WERI-Rb-1 (cell line): Measurements from ENCODE around the gene SERPINB6.
A peak's percentile ranks its signal among the peaks of the same experiment; 100 is the strongest.
"Not testable (repeated sequence)": the region's sequence is repeated elsewhere in the genome, so short reads cannot be mapped to it uniquely, and the experiment has no call there.

ENCODE experiments used
- DNase-seq: peaks from one replicate; pipeline ENCODE4 v3.0.0-alpha.2; 2020
- H3K27ac ChIP-seq: fragments of 250-450 bp; sonication (Bioruptor Pico); 2 replicates; pipeline ENCODE4 v1.5.1; 2020; ENCODE audit warnings: mild to moderate bottlenecking, moderate library complexity
- H3K27me3 ChIP-seq: fragments of 250-450 bp; sonication (Bioruptor Pico); 2 replicates; pipeline ENCODE4 v1.5.1; 2021; ENCODE audit warnings: mild to moderate bottlenecking, low read depth, moderate library complexity; ENCODE audit not compliant: insufficient read depth, severe bottlenecking
- H3K36me3 ChIP-seq: fragments of 250-450 bp; sonication (Bioruptor Pico); 2 replicates; pipeline ENCODE4 v1.5.1; 2020; ENCODE audit warnings: mild to moderate bottlenecking, moderate library complexity
- H3K4me3 ChIP-seq: 2 replicates; pipeline ENCODE4 v1.5.1; 2011; ENCODE audit warnings: low read depth, mild to moderate bottlenecking, control low read depth, low read length
- H3K9me3 ChIP-seq: fragments of 250-450 bp; sonication (Bioruptor Pico); 2 replicates; pipeline ENCODE4 v1.5.1; 2021; ENCODE audit warnings: mild to moderate bottlenecking, moderate library complexity; ENCODE audit not compliant: severe bottlenecking
- TF ChIP-seq, protein P1 (sequence below): IDR thresholded peaks from 2 replicates; pipeline ENCODE4 v1.5.1; 2011; ENCODE audit warnings: low read depth, mild to moderate bottlenecking, control low read depth, inconsistent platforms, low read length

Gene SERPINB6

GRCh38 chr6:2938004-2938631 lies 33.2 kb downstream of the SERPINB6 start:
- Histone ChIP-seq H3K27ac (no peak overlapping the region), H3K36me3 (no peaks in the 10 kb centered on the region), H3K9me3 (no peaks in the 10 kb centered on the region), H3K4me3 (no peak overlapping the region), H3K27me3 (no peaks in the 10 kb centered on the region)
- TF ChIP-seq, protein P1, sequence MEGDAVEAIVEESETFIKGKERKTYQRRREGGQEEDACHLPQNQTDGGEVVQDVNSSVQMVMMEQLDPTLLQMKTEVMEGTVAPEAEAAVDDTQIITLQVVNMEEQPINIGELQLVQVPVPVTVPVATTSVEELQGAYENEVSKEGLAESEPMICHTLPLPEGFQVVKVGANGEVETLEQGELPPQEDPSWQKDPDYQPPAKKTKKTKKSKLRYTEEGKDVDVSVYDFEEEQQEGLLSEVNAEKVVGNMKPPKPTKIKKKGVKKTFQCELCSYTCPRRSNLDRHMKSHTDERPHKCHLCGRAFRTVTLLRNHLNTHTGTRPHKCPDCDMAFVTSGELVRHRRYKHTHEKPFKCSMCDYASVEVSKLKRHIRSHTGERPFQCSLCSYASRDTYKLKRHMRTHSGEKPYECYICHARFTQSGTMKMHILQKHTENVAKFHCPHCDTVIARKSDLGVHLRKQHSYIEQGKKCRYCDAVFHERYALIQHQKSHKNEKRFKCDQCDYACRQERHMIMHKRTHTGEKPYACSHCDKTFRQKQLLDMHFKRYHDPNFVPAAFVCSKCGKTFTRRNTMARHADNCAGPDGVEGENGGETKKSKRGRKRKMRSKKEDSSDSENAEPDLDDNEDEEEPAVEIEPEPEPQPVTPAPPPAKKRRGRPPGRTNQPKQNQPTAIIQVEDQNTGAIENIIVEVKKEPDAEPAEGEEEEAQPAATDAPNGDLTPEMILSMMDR: no peak
- DNase-seq: no peak

- no peak overlapping the region for H3K27ac ChIP-seq
- DNase-seq: peak; percentile 0
- H3K9me3 ChIP-seq: no peaks in the 10 kb centered on the region
- no peak overlapping the region for H3K4me3 ChIP-seq
- H3K27me3 ChIP-seq: no peaks in the 10 kb centered on the region
- H3K36me3 ChIP-seq: no peaks in the 10 kb centered on the region
- TF ChIP-seq, protein P1: no peak
These were observed 33.8 kb downstream of the SERPINB6 start for GRCh38 chr6:2937627-2938003.

DNA sequence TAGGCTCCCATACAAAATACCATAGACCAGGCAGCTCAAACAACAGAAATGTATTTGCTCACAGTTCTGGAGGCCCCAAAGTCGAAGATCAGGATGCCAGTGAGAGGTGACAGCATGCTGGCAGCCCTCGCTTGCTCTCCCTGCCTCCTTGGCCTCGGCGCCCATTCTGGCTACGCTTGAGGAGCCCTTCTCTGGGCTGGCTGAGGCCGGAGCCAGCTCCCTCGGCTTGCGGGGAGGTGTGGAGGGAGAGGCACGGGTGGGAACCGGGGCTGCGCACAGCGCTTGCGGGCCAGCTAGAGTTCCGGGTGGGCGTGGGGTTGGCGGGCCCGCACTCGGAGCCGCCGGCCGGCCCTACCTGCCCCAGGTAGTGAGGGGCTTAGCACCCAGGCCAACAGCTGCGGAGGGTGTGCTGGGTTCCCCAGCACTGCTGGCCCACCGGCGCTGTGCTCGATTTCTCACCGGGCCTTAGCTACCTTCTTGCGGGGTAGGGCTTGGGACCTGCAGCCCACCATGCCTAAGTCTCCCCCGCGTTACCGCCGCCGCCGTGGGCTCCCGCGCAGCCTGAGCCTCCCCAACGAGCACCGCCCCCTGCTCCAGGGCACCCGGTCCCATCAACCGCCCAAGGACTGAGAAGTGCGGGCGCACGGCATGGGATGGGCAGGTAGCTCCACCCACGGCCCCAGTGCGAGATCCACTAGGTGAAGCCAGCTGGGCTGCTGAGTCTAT lies 35.6 kb downstream of the SERPINB6 start:
- H3K27me3 ChIP-seq: no peaks in the 10 kb centered on the region
- TF ChIP-seq, protein P1: no peak
- H3K9me3 ChIP-seq: no peaks in the 10 kb centered on the region
- no peak overlapping the region for H3K4me3 ChIP-seq
- H3K36me3 ChIP-seq: no peaks in the 10 kb centered on the region
- peak; percentile 5 for DNase-seq
- no peak overlapping the region for H3K27ac ChIP-seq

DNA sequence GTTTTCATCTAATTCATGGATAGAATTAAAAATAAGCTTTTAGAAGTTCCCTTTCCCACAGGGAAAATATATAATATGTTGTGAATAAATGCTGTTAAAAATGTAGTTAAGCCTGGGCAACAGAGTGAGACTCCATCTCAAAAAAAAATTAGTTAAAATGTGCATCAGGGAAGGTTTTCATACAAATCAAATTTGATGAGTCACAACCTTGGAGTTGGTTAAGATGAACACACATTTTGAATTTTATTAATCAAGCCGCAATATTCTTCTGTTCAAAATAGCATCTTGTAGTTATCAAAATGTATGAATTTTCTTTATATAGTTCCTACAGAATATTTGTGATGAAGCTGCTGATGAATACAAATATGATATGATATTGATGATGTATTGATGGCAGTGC lies 37.3 kb downstream of the SERPINB6 start:
- no peaks in the 10 kb centered on the region for H3K36me3 ChIP-seq
- H3K27ac ChIP-seq: no peak overlapping the region
- H3K9me3 ChIP-seq: no peaks in the 10 kb centered on the region
- TF ChIP-seq, protein P1: no peak
- H3K4me3 ChIP-seq: no peak overlapping the region
- DNase-seq: no peak
- no peaks in the 10 kb centered on the region for H3K27me3 ChIP-seq

GRCh38 chr6:2932911-2933310 lies 38.5 kb downstream of the SERPINB6 start:
- not testable (repeated sequence) for H3K27me3 ChIP-seq, H3K36me3 ChIP-seq, H3K9me3 ChIP-seq, H3K27ac ChIP-seq, H3K4me3 ChIP-seq
- peak; percentile 7 for DNase-seq

DNA sequence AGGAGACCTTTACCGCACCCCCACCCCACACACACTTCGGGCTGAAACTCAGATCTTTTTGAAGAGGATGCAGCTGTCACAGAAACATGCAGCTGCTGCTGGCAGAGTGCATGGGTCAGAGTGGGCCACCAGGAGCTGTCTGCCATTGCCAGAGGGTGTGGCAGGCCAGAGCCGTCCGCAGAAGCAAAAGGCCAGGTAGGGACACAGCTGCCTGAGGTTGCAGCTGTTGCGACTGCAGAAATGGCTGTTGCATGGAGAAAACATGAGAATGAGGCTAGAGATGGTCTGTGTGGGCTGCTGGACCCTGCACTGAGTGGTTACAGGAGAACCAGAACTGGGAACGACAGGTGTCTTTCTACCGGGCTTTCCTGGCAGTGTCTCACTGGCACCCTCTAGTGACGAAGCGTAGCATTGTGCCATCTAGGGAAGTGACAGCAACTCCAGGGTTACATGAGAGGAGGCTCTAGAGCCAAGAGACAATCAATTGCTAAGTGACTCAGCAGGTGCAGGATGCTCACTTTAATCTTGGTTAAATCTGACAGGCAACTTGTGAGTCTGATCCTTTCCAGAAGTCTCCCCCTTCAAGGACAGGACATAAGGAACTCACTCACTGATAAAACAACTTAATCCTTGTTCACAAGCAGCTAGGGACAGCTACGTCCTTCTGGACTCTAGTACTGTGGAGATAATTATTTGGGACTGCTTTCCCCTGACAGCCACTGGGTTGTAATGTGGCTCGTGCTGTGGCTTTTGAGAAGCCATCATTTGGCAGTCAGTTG lies 39.2 kb downstream of the SERPINB6 start:
- Histone ChIP-seq H3K36me3 (no peaks in the 10 kb centered on the region), H3K27ac (no peak overlapping the region), H3K9me3 (no peaks in the 10 kb centered on the region), H3K27me3 (no peaks in the 10 kb centered on the region), H3K4me3 (no peak overlapping the region)
- DNase-seq: peak; percentile 98
- TF ChIP-seq, protein P1: peak; percentile 99
